Trophoblast cell (in vitro differentiated cells and primary cell): ENCODE measurements around the gene RIT2.

Experiments
- DNase-seq, 2 donors: peaks; one replicate each; pipeline ENCODE4 v3.0.0-alpha.2; 2016
- H2AFZ ChIP-seq: 2 replicates; pipeline ENCODE4 v1.6.1; 2013; ENCODE audit warnings: low read length, moderate library complexity, mild to moderate bottlenecking; ENCODE audit not compliant: insufficient read depth, poor library complexity
- H2AK5ac ChIP-seq: 2 replicates; pipeline ENCODE4 v1.6.1; 2013; ENCODE audit warnings: mild to moderate bottlenecking, low read length
- H2BK120ac ChIP-seq: 2 replicates; pipeline ENCODE4 v1.6.1; 2013; ENCODE audit warnings: low read length, mild to moderate bottlenecking, moderate library complexity; ENCODE audit not compliant: insufficient read depth, poor library complexity
- H2BK12ac ChIP-seq: 2 replicates; pipeline ENCODE4 v1.6.1; 2013; ENCODE audit warnings: mild to moderate bottlenecking, low read length, moderate library complexity
- H2BK5ac ChIP-seq: 2 replicates; pipeline ENCODE4 v1.6.1; 2013; ENCODE audit warnings: low read length, low read depth, moderate library complexity, mild to moderate bottlenecking; ENCODE audit not compliant: poor library complexity
- H3K14ac ChIP-seq: 2 replicates; pipeline ENCODE4 v1.6.1; 2013; ENCODE audit warnings: mild to moderate bottlenecking, low read length
- H3K18ac ChIP-seq: 2 replicates; pipeline ENCODE4 v1.6.1; 2013; ENCODE audit warnings: mild to moderate bottlenecking, low read length
- H3K23ac ChIP-seq: 2 replicates; pipeline ENCODE4 v1.6.1; 2013; ENCODE audit warnings: low read length
- H3K27ac ChIP-seq: 2 replicates; pipeline ENCODE4 v1.5.1; 2013; ENCODE audit warnings: low read depth, mild to moderate bottlenecking, inconsistent platforms, low read length, moderate library complexity
- H3K27me3 ChIP-seq: 2 replicates; pipeline ENCODE4 v1.6.1; 2013; ENCODE audit warnings: inconsistent platforms, mild to moderate bottlenecking, low read length, moderate library complexity; ENCODE audit not compliant: insufficient read depth
- H3K36me3 ChIP-seq, 2 experiments: 1 replicate in 1 of 2; 2 replicates in 1 of 2; pipeline ENCODE4 v1.6.1; 2013; ENCODE audit warnings: low read length in 2 of 2, mild to moderate bottlenecking in 2 of 2, moderate library complexity in 1 of 2; ENCODE audit not compliant: insufficient read depth in 2 of 2, control insufficient read depth in 1 of 2
- H3K4ac ChIP-seq: 2 replicates; pipeline ENCODE4 v1.6.1; 2013; ENCODE audit warnings: low read depth, mild to moderate bottlenecking, low read length, moderate library complexity
- H3K4me1 ChIP-seq, 2 experiments: 1 replicate in 1 of 2; 2 replicates in 1 of 2; pipeline ENCODE4 v1.6.1; 2013; ENCODE audit warnings: low read length in 2 of 2, mild to moderate bottlenecking in 2 of 2, moderate library complexity in 1 of 2; ENCODE audit not compliant: insufficient read depth in 2 of 2, control insufficient read depth in 1 of 2
- H3K4me2 ChIP-seq: 2 replicates; pipeline ENCODE4 v1.6.1; 2013; ENCODE audit warnings: inconsistent platforms, mild to moderate bottlenecking, low read length, moderate library complexity
- H3K4me3 ChIP-seq: 2 replicates; pipeline ENCODE4 v1.5.1; 2013; ENCODE audit warnings: mild to moderate bottlenecking, low read depth, low read length, inconsistent platforms
- H3K79me1 ChIP-seq: one replicate; pipeline ENCODE4 v1.6.1; 2013; ENCODE audit warnings: low read length
- H3K79me2 ChIP-seq: 2 replicates; pipeline ENCODE4 v1.6.1; 2013; ENCODE audit warnings: low read length, mild to moderate bottlenecking; ENCODE audit not compliant: control insufficient read depth, insufficient read depth, poor library complexity
- H3K9ac ChIP-seq: 2 replicates; pipeline ENCODE4 v1.6.1; 2013; ENCODE audit warnings: mild to moderate bottlenecking, low read length
- H3K9me3 ChIP-seq: 2 replicates; pipeline ENCODE4 v1.6.1; 2013; ENCODE audit warnings: low read depth, mild to moderate bottlenecking, control low read depth, inconsistent platforms, low read length; ENCODE audit not compliant: insufficient read depth
- H4K12ac ChIP-seq: 2 replicates; pipeline ENCODE4 v1.6.1; 2013; ENCODE audit warnings: low read depth, mild to moderate bottlenecking, low read length, moderate library complexity
- H4K8ac ChIP-seq: 2 replicates; pipeline ENCODE4 v1.6.1; 2013; ENCODE audit warnings: low read depth, mild to moderate bottlenecking, low read length, moderate library complexity
- H4K91ac ChIP-seq: one replicate; pipeline ENCODE4 v1.6.1; 2013; ENCODE audit warnings: low read depth, mild to moderate bottlenecking, low read length, moderate library complexity
- WGBS: extraction: QIAGEN DNeasy Blood & Tissue Kit; methylation state at CpG from one replicate; pipeline ENCODE4 v1.1.7; 2013; ENCODE audit warnings: missing lambda C conversion rate; ENCODE audit not compliant: insufficient read length, insufficient coverage; ENCODE audit errors: extremely low coverage; 5-methylcytosine and 5-hydroxymethylcytosine counted together

RIT2 gene

GRCh38 chr18:42850174-42851083 is 265.1 kb downstream of the RIT2 start:
- H2BK5ac ChIP-seq: no peak overlapping the region
- no peaks in the 10 kb centered on the region for H3K36me3 ChIP-seq
- no peaks in the 10 kb centered on the region for H3K79me2 ChIP-seq
- no CpG with 5 or more reads among the region's 5 CpGs for WGBS
- DNase-seq: no peak
- no peak overlapping the region for H2BK12ac ChIP-seq
- no peak overlapping the region for H3K27ac ChIP-seq
- H4K8ac ChIP-seq: no peak overlapping the region
- H3K9ac ChIP-seq: no peak overlapping the region
- no peak overlapping the region for H3K18ac ChIP-seq
- H3K4me1 ChIP-seq: no peaks in the 10 kb centered on the region
- no peak overlapping the region for H2BK120ac ChIP-seq
- no peak overlapping the region for H3K14ac ChIP-seq
- no peak overlapping the region for H4K91ac ChIP-seq
- H3K4me2 ChIP-seq: no peak overlapping the region
- no peaks in the 10 kb centered on the region for H3K27me3 ChIP-seq
- no peak overlapping the region for H2AK5ac ChIP-seq
- H3K79me1 ChIP-seq: no peaks in the 10 kb centered on the region
- H3K4ac ChIP-seq: no peak overlapping the region
- no peak overlapping the region for H3K23ac ChIP-seq
- H3K9me3 ChIP-seq: no peaks in the 10 kb centered on the region
- no peak overlapping the region for H2AFZ ChIP-seq
- no peak overlapping the region for H3K4me3 ChIP-seq
- no peak overlapping the region for H4K12ac ChIP-seq

GRCh38 chr18:42839408-42839807 is 276.1 kb downstream of the RIT2 start:
- no CpG with 5 or more reads among the region's 1 CpG for WGBS
- Histone ChIP-seq H3K4me1 (no peaks in the 10 kb centered on the region), H3K23ac (no peak overlapping the region), H3K36me3 (no peaks in the 10 kb centered on the region), H3K4ac (no peak overlapping the region), H3K4me3 (no peak overlapping the region), H4K12ac (no peak overlapping the region), H3K9ac (no peak overlapping the region), H3K27ac (no peak overlapping the region), H3K27me3 (no peaks in the 10 kb centered on the region), H3K18ac (no peak overlapping the region), H2BK5ac (no peak overlapping the region), H3K14ac (no peak overlapping the region), H3K79me1 (no peaks in the 10 kb centered on the region), H3K9me3 (no peaks in the 10 kb centered on the region), H3K4me2 (no peak overlapping the region), H3K79me2 (no peaks in the 10 kb centered on the region), H2BK120ac (no peak overlapping the region), H2BK12ac (no peak overlapping the region), H2AFZ (no peak overlapping the region), H4K8ac (no peak overlapping the region), H4K91ac (no peak overlapping the region), H2AK5ac (no peak overlapping the region)
- DNase-seq: no peak

- WGBS: no CpG with 5 or more reads among the region's 5 CpGs
- no peaks in the 10 kb centered on the region for H3K79me2 ChIP-seq
Observed at GRCh38 chr18:42838546-42839145, 276.8 kb downstream of the RIT2 start.

GRCh38 chr18:42830936-42831335 is 284.5 kb downstream of the RIT2 start:
- DNase-seq: no peak
- Histone ChIP-seq H2AFZ (no peak overlapping the region), H3K4ac (no peak overlapping the region), H4K12ac (no peak overlapping the region), H4K91ac (no peak overlapping the region), H3K9ac (no peak overlapping the region), H3K27ac (no peak overlapping the region), H3K4me2 (no peak overlapping the region), H3K27me3 (no peaks in the 10 kb centered on the region), H3K23ac (no peak overlapping the region), H3K4me1 (no peaks in the 10 kb centered on the region), H3K14ac (no peak overlapping the region), H3K9me3 (no peaks in the 10 kb centered on the region), H3K18ac (no peak overlapping the region), H3K79me1 (no peaks in the 10 kb centered on the region), H2BK120ac (no peak overlapping the region), H3K4me3 (no peak overlapping the region), H3K79me2 (no peaks in the 10 kb centered on the region), H2BK12ac (no peak overlapping the region), H4K8ac (no peak overlapping the region), H2BK5ac (no peak overlapping the region), H2AK5ac (no peak overlapping the region), H3K36me3 (no peaks in the 10 kb centered on the region)

More at GRCh38 chr18:42838546-42839145, 276.8 kb downstream of the RIT2 start:
- Histone ChIP-seq H2AFZ (no peak overlapping the region), H3K4me3 (no peak overlapping the region), H3K4ac (no peak overlapping the region), H3K79me1 (no peaks in the 10 kb centered on the region), H3K36me3 (no peaks in the 10 kb centered on the region), H4K8ac (no peak overlapping the region), H3K14ac (no peak overlapping the region), H4K91ac (no peak overlapping the region), H3K9me3 (no peaks in the 10 kb centered on the region), H3K18ac (no peak overlapping the region), H3K9ac (no peak overlapping the region), H4K12ac (no peak overlapping the region), H2BK12ac (no peak overlapping the region), H2AK5ac (no peak overlapping the region), H3K4me1 (no peaks in the 10 kb centered on the region), H3K27me3 (no peaks in the 10 kb centered on the region), H3K4me2 (no peak overlapping the region), H3K27ac (no peak overlapping the region), H2BK5ac (no peak overlapping the region), H2BK120ac (no peak overlapping the region), H3K23ac (no peak overlapping the region)
- DNase-seq: no peak
